HCT116 (cell line): ENCODE results near the gene GFAP. TPM values are rescaled to one million over a fixed set of nuclear protein-coding genes. Genes with fewer than 3 reads are reported as not detected.

Source experiments
- ATAC-seq: fragments of 200-7000 bp; cut with Tn5 transposase; 2 replicates; pipeline ENCODE4 v1.9.1; 2020; ENCODE audit warnings: mild to moderate bottlenecking, moderate library complexity
- BruUV-seq: library from RNA; stranded (reverse); fragments of 400-500 nt; replicated peaks from 2 replicates; lab custom pipeline; 2021; lab: Mats Ljungman, UMichigan
- CTCF ChIA-PET: fragments of 300-600 bp; sonication (Branson Sonifier 250); formaldehyde crosslinking; loops from one replicate; lab custom pipeline; 2021; ENCODE audit warnings: antibody characterized with exemption; lab: Charles Lee
- POLR2A ChIA-PET: fragments of 300-600, 350-600 bp; sonication (Branson Sonifier 250); formaldehyde crosslinking; loops from one replicate; lab custom pipeline; 2021; ENCODE audit warnings: antibody characterized with exemption; lab: Charles Lee
- RAD21 ChIA-PET, 2 experiments: fragments of 300-600 bp; sonication (Branson Sonifier 250); formaldehyde crosslinking; loops; one replicate each; lab custom pipeline; 2023; ENCODE audit warnings: low total read pairs in 2 of 2; ENCODE audit not compliant: uncharacterized antibody in 2 of 2, unreplicated experiment in 2 of 2, low non-redundant PET in 1 of 2; lab: Charles Lee
- DNase-seq: peaks from one replicate; pipeline ENCODE4 v3.0.0-alpha.2; 2010; ENCODE audit warnings: low read depth, low spot score
- H2AFZ ChIP-seq: fragments of 200-600 bp; shearing (Covaris generic), sonication (generic); 2 replicates; pipeline ENCODE4 v1.6.1; 2017; ENCODE audit warnings: low read depth, mixed run types, mixed read lengths, antibody characterized with exemption, low read length; ENCODE audit not compliant: poor library complexity, severe bottlenecking
- H3K27ac ChIP-seq: 2 replicates; pipeline ENCODE4 v1.5.1; 2012; ENCODE audit warnings: low read depth, low read length
- H3K27me3 ChIP-seq: fragments of 200-600 bp; sonication (generic); 2 replicates; pipeline ENCODE4 v1.6.1; 2016; ENCODE audit warnings: mixed run types, low read length, mixed read lengths; ENCODE audit not compliant: insufficient read depth
- H3K36me3 ChIP-seq, 2 experiments: fragments of 200-500 bp in 1 of 2; fragments of 200-600 bp in 1 of 2; sonication (Bioruptor generic) in 1 of 2; sonication (generic) in 1 of 2; 2 replicates each; pipeline versions ENCODE4 v1.5.1 to v1.6.1; 2014 to 2016; ENCODE audit warnings: low read length in 2 of 2, inconsistent platforms in 1 of 2, mixed read lengths in 1 of 2, mixed run types in 1 of 2; ENCODE audit not compliant: insufficient read depth in 2 of 2, control insufficient read depth in 1 of 2
- H3K4me1 ChIP-seq, 2 experiments: fragments of 200-600 bp in 1 of 2; sonication (generic) in 1 of 2; 2 replicates each; pipeline versions ENCODE4 v1.5.1 to v1.6.1; 2012 to 2017; ENCODE audit warnings: low read length in 2 of 2, inconsistent platforms in 1 of 2, mild to moderate bottlenecking in 1 of 2, mixed read lengths in 1 of 2, mixed run types in 1 of 2, moderate library complexity in 1 of 2; ENCODE audit not compliant: insufficient read depth in 2 of 2, control insufficient read depth in 1 of 2
- H3K4me2 ChIP-seq: fragments of 200-600 bp; sonication (generic); 2 replicates; pipeline ENCODE4 v1.6.1; 2017; ENCODE audit warnings: mixed run types, low read length, mixed read lengths
- H3K4me3 ChIP-seq, 2 experiments: fragments of 200-600 bp in 1 of 2; sonication (generic) in 1 of 2; replicated peaks in 1 of 2; 2 replicates each; pipeline ENCODE4 v1.5.1; 2011 to 2016; ENCODE audit warnings: low read length in 2 of 2, control low read depth in 1 of 2, low read depth in 1 of 2, mild to moderate bottlenecking in 1 of 2, mixed read lengths in 1 of 2, mixed run types in 1 of 2
- H3K79me2 ChIP-seq: fragments of 200-600 bp; sonication (generic); 2 replicates; pipeline ENCODE4 v1.6.1; 2017; ENCODE audit warnings: mild to moderate bottlenecking, mixed run types, low read length, moderate library complexity, mixed read lengths; ENCODE audit not compliant: insufficient read depth
- H3K9ac ChIP-seq: fragments of 200-600 bp; sonication (generic); 2 replicates; pipeline ENCODE4 v1.6.1; 2016; ENCODE audit warnings: low read length, mixed read lengths
- H3K9me2 ChIP-seq: fragments of 200-600 bp; sonication (generic), shearing (Covaris generic); 2 replicates; pipeline ENCODE4 v1.6.1; 2017; ENCODE audit warnings: mixed run types, mild to moderate bottlenecking, moderate library complexity; ENCODE audit not compliant: insufficient read depth
- H3K9me3 ChIP-seq, 2 experiments: fragments of 200-500 bp in 1 of 2; fragments of 200-600 bp in 1 of 2; sonication (Bioruptor generic) in 1 of 2; sonication (generic) in 1 of 2; 2 replicates each; pipeline ENCODE4 v1.6.1; 2014 to 2017; ENCODE audit warnings: low read length in 2 of 2, mixed read lengths in 2 of 2, inconsistent platforms in 1 of 2, low read depth in 1 of 2, mild to moderate bottlenecking in 1 of 2, mixed run types in 1 of 2, moderate library complexity in 1 of 2; ENCODE audit not compliant: control insufficient read depth in 1 of 2, insufficient read depth in 1 of 2
- H4K20me1 ChIP-seq: fragments of 200-600 bp; sonication (generic), shearing (Covaris generic); 2 replicates; pipeline ENCODE4 v1.6.1; 2017; ENCODE audit warnings: mixed run types, mild to moderate bottlenecking, moderate library complexity; ENCODE audit not compliant: insufficient read depth
- EZH2phosphoT487 ChIP-seq: fragments of 200-600 bp; IDR thresholded peaks from 2 replicates; pipeline ENCODE4 v1.6.1; 2018; ENCODE audit warnings: antibody characterized with exemption, borderline replicate concordance
- RAD21 ChIP-seq: IDR thresholded peaks from 2 replicates; pipeline ENCODE4 v1.6.1; 2012; ENCODE audit warnings: low read depth, mild to moderate bottlenecking
- SP1 ChIP-seq: IDR thresholded peaks from 2 replicates; pipeline ENCODE4 v1.6.1; 2012; ENCODE audit warnings: low read depth
- TCF7L2 ChIP-seq: IDR thresholded peaks from 2 replicates; pipeline ENCODE4 v1.7.0; 2011; ENCODE audit warnings: borderline replicate concordance, inconsistent platforms; ENCODE audit not compliant: insufficient read depth, insufficient read length; ENCODE audit errors: extremely low read depth
- ZFX ChIP-seq: fragments of 450-650 bp; IDR thresholded peaks from 2 replicates; pipeline ENCODE4 v1.6.1; 2017
- intact Hi-C: fragments of 100-400 bp; cut with micrococcal nuclease; formaldehyde crosslinking; loops from 2 replicates; pipeline ENCODE4 v1.10.0; 2022
- total RNA-seq: library from RNA; stranded (reverse); gene quantifications from one replicate; pipeline ENCODE4 v1.2.1, GENCODE V29; 2021; ENCODE audit not compliant: unreplicated experiment
- TF ChIP-seq, protein P1 (sequence below): IDR thresholded peaks from 2 replicates; pipeline ENCODE4 v1.6.1; 2012; ENCODE audit warnings: low read depth
- TF ChIP-seq, protein P2 (sequence below), 3 experiments: fragments of 200-600 bp in 1 of 3; sonication (generic) in 1 of 3; IDR thresholded peaks in 2 of 3; conservative IDR thresholded peaks in 1 of 3; 2 replicates each; pipeline ENCODE4 v1.5.1; 2012 to 2017; ENCODE audit warnings: low read depth in 2 of 3, low read length in 2 of 3, antibody characterized with exemption in 1 of 3, borderline replicate concordance in 1 of 3, control low read depth in 1 of 3, mild to moderate bottlenecking in 1 of 3, mixed read lengths in 1 of 3, mixed run types in 1 of 3, moderate library complexity in 1 of 3; ENCODE audit not compliant: insufficient read depth in 1 of 3
- TF ChIP-seq, protein P3 (sequence below): IDR thresholded peaks from 2 replicates; pipeline ENCODE4 v1.6.1; 2011; ENCODE audit warnings: mild to moderate bottlenecking, low read length, moderate library complexity; ENCODE audit not compliant: insufficient replicate concordance; ENCODE audit errors: extremely low read depth

The GFAP gene
- total RNA-seq, 1 experiment from 2014 or later: not detected

DNA sequence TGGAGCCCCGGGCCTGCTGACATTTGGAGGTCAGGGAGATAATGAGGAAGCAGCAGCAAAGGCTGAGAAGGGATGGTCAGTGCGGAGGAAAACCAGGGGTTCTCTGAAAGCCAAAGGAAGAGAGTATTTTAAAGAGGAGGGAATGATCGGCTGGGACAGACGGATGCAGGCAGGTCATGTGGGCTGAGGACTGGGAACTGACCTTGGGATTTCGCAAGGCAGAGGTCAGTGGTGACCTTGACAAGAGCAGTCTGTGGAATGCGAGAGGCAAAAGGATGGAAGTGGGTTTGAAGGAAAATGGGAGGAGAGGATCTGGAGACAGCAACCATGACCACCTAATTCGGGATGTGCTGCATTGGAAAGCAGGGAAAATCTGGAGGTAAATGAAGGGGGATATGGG lies 26.3 kb downstream of the GFAP start:
- peaks cover 78% of the 10 kb centered on the region for H3K79me2 ChIP-seq
- DNase-seq: no peak

More for the DNA sequence above, 26.3 kb downstream of the GFAP start:
- H3K36me3 ChIP-seq: peaks cover 38 to 40% of the 10 kb centered on the region in 2 experiments
- POLR2A ChIA-PET: no interaction called here
- no peak overlapping the region for H3K4me2 ChIP-seq
- H3K9me2 ChIP-seq: no peaks in the 10 kb centered on the region
- no peak for ATAC-seq
- TF ChIP-seq TCF7L2: no peak
- no peak for TF ChIP-seq SP1
- TF ChIP-seq, protein P1, sequence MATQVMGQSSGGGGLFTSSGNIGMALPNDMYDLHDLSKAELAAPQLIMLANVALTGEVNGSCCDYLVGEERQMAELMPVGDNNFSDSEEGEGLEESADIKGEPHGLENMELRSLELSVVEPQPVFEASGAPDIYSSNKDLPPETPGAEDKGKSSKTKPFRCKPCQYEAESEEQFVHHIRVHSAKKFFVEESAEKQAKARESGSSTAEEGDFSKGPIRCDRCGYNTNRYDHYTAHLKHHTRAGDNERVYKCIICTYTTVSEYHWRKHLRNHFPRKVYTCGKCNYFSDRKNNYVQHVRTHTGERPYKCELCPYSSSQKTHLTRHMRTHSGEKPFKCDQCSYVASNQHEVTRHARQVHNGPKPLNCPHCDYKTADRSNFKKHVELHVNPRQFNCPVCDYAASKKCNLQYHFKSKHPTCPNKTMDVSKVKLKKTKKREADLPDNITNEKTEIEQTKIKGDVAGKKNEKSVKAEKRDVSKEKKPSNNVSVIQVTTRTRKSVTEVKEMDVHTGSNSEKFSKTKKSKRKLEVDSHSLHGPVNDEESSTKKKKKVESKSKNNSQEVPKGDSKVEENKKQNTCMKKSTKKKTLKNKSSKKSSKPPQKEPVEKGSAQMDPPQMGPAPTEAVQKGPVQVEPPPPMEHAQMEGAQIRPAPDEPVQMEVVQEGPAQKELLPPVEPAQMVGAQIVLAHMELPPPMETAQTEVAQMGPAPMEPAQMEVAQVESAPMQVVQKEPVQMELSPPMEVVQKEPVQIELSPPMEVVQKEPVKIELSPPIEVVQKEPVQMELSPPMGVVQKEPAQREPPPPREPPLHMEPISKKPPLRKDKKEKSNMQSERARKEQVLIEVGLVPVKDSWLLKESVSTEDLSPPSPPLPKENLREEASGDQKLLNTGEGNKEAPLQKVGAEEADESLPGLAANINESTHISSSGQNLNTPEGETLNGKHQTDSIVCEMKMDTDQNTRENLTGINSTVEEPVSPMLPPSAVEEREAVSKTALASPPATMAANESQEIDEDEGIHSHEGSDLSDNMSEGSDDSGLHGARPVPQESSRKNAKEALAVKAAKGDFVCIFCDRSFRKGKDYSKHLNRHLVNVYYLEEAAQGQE: no peak
- TF ChIP-seq RAD21: no peak
- no peak for TF ChIP-seq EZH2phosphoT487
- no peak for TF ChIP-seq ZFX
- TF ChIP-seq, protein P2, sequence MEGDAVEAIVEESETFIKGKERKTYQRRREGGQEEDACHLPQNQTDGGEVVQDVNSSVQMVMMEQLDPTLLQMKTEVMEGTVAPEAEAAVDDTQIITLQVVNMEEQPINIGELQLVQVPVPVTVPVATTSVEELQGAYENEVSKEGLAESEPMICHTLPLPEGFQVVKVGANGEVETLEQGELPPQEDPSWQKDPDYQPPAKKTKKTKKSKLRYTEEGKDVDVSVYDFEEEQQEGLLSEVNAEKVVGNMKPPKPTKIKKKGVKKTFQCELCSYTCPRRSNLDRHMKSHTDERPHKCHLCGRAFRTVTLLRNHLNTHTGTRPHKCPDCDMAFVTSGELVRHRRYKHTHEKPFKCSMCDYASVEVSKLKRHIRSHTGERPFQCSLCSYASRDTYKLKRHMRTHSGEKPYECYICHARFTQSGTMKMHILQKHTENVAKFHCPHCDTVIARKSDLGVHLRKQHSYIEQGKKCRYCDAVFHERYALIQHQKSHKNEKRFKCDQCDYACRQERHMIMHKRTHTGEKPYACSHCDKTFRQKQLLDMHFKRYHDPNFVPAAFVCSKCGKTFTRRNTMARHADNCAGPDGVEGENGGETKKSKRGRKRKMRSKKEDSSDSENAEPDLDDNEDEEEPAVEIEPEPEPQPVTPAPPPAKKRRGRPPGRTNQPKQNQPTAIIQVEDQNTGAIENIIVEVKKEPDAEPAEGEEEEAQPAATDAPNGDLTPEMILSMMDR (IDR thresholded peaks at IDR 0.05 in 2 of 3, conservative IDR thresholded peaks at IDR 0.05 in 1 of 3; ENCODE audit: borderline replicate concordance in 1 of 3, insufficient read depth in 1 of 3, low read depth in 2 of 3, low read length in 2 of 3): no peak
- TF ChIP-seq, protein P3, sequence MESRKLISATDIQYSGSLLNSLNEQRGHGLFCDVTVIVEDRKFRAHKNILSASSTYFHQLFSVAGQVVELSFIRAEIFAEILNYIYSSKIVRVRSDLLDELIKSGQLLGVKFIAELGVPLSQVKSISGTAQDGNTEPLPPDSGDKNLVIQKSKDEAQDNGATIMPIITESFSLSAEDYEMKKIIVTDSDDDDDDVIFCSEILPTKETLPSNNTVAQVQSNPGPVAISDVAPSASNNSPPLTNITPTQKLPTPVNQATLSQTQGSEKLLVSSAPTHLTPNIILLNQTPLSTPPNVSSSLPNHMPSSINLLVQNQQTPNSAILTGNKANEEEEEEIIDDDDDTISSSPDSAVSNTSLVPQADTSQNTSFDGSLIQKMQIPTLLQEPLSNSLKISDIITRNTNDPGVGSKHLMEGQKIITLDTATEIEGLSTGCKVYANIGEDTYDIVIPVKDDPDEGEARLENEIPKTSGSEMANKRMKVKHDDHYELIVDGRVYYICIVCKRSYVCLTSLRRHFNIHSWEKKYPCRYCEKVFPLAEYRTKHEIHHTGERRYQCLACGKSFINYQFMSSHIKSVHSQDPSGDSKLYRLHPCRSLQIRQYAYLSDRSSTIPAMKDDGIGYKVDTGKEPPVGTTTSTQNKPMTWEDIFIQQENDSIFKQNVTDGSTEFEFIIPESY: no peak
- peaks cover 19% of the 10 kb centered on the region; the same call in 1 of the 2 replicates for H4K20me1 ChIP-seq
- H3K9me3 ChIP-seq: no peaks in the 10 kb centered on the region
- RAD21 ChIA-PET: no interaction called here
- intact Hi-C loops: no loop called here
- CTCF ChIA-PET: interaction anchor here (1.1 kb wide), 1 partner anchor 15 kb away, joined by 3 read pairs; no protein-coding TSS in a partner anchor
- no peak overlapping the region for H2AFZ ChIP-seq
- BruUV-seq: no TSS peak
- no peak overlapping the region for H3K27ac ChIP-seq
- H3K27me3 ChIP-seq: no peaks in the 10 kb centered on the region
- H3K4me3 ChIP-seq: no peak overlapping the region
- H3K4me1 ChIP-seq: 0 out of 4 replicates have a peak, but pooled peaks cover 0 to 4% of the 10 kb centered on the region in 2 experiments
- H3K9ac ChIP-seq: no peak overlapping the region
